Activated CD4-positive, alpha-beta T cell treated with anti-CD3 and anti-CD28 coated beads, Interleukin-2, amount 10 ng/mL, durations not matched to agents 24 days and 14 days (primary cell): Measurements from ENCODE around the gene APPBP2. TPM values are rescaled to one million over a fixed set of nuclear protein-coding genes. Genes with fewer than 3 reads are reported as not detected.
"Not testable (repeated sequence)": the region's sequence is repeated elsewhere in the genome, so short reads cannot be mapped to it uniquely, and the experiment has no call there.

Source experiments
- DNase-seq: peaks from one replicate; pipeline ENCODE4 v3.0.0; 2022
- H3K27ac Mint-ChIP-seq: one replicate; pipeline ENCODE4 v1.8.0; 2022; ENCODE audit warnings: mild to moderate bottlenecking, mixed read lengths
- H3K27me3 Mint-ChIP-seq: one replicate; pipeline ENCODE4 v1.8.0; 2022; ENCODE audit warnings: mixed read lengths
- H3K36me3 Mint-ChIP-seq: one replicate; pipeline ENCODE4 v1.8.0; 2022; ENCODE audit warnings: low read depth, mild to moderate bottlenecking, mixed read lengths
- H3K4me1 Mint-ChIP-seq: one replicate; pipeline ENCODE4 v1.8.0; 2021; ENCODE audit warnings: mixed read lengths
- H3K4me3 Mint-ChIP-seq: one replicate; pipeline ENCODE4 v1.8.0; 2022; ENCODE audit warnings: mild to moderate bottlenecking, moderate library complexity, mixed read lengths
- H3K9me3 Mint-ChIP-seq: one replicate; pipeline ENCODE4 v1.8.0; 2021; ENCODE audit warnings: mixed read lengths
- intact Hi-C: fragments of 100-400 bp; cut with micrococcal nuclease; formaldehyde crosslinking; loops from one replicate; pipeline ENCODE4 v1.15.1; 2023
- total RNA-seq: library from RNA; stranded (reverse); gene quantifications from 2 replicates; pipeline ENCODE4 v1.2.3, GENCODE V29; 2022

Gene APPBP2
- total RNA-seq, 1 donor from 2014 or later, result 25.1 TPM

GRCh38 chr17:60501589-60501988, 24.5 kb downstream of the APPBP2 start:
- Mint-ChIP-seq H3K4me1 (peaks cover 6% of the 10 kb centered on the region), H3K36me3 (peaks cover 22% of the 10 kb centered on the region), H3K27me3 (no peaks in the 10 kb centered on the region), H3K4me3 (no peak overlapping the region), H3K27ac (no peak overlapping the region), H3K9me3 (no peaks in the 10 kb centered on the region)
- no peak for DNase-seq
- intact Hi-C loops, result no loop called here

DNA sequence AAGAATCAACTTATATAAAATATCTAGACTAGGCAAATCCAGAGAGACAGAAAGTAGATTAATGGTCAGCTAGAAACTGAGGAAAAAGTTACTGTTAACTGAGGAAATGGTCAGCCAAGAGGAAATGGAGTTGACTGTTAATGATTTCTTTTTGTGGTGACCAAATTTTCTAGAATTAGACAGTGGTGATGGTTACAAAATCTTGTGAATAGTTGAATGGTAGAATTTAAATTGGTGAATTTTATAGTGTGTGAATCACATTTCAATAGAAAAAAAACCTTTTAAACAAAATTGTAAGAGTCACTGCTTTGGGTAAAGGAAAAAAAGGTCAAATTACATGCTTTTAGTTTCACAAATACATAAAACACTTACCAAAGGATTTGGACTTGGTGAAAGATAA, 30.0 kb downstream of the APPBP2 start:
- no peak for DNase-seq
- no peak overlapping the region for H3K4me3 Mint-ChIP-seq
- H3K4me1 Mint-ChIP-seq, result peaks cover 2% of the 10 kb centered on the region
- no peaks in the 10 kb centered on the region for H3K27me3 Mint-ChIP-seq
- H3K27ac Mint-ChIP-seq, result no peak overlapping the region
- peaks cover 5% of the 10 kb centered on the region for H3K9me3 Mint-ChIP-seq
- H3K36me3 Mint-ChIP-seq, result peaks cover 63% of the 10 kb centered on the region
- intact Hi-C loops, result no loop called here

DNA sequence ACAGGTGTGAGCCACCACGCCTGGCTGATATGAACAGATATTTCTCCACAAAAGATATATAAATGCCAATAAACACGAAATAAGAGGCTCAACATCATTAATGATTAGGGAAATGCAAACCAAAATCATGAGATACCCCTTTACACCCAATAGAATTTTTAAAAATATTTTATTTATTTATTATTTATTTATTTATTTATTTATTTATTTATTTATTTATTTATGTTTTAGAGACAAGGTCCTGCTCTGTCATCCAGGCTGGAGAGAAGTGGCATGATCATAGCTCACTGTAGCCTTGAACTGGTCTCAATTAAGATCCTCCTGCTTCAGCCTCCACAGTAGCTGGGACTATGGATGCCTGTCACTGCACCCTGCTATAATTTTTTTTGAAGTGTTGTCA, 30.8 kb downstream of the APPBP2 start:
- Mint-ChIP-seq H3K36me3 (peaks cover 71% of the 10 kb centered on the region), H3K27me3 (no peaks in the 10 kb centered on the region), H3K4me3 (no peak overlapping the region), H3K27ac (no peak overlapping the region), H3K4me1 (peaks cover 2% of the 10 kb centered on the region), H3K9me3 (peaks cover 10% of the 10 kb centered on the region)
- intact Hi-C loops, result no loop called here
- no peak for DNase-seq

DNA sequence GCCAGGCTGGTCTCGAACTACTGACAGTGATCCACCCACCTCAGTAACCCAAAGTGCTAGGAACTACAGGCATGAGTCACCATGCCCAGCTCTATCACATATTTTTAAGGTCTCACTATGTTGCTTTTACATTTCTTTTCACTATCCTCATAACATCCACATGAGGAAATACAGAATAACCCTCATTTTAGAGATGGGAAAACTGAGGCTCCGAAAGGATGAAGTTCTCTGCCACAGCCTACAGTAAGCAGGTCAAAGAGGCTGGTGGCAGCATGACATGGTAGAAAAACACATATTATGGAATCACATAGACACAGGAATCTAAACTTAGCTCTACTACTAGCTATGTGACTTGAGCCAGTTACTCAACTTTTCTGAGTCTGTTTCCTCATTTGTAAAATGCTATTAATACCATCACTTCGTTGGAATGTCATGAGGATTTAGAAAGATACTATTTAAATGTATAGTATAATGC, 32.2 kb downstream of the APPBP2 start:
- H3K36me3 Mint-ChIP-seq, result peaks cover 73% of the 10 kb centered on the region
- H3K4me3 Mint-ChIP-seq, result no peak overlapping the region
- intact Hi-C loops, result no loop called here
- peaks cover 13% of the 10 kb centered on the region for H3K9me3 Mint-ChIP-seq
- no peak for DNase-seq
- no peaks in the 10 kb centered on the region for H3K4me1 Mint-ChIP-seq
- H3K27me3 Mint-ChIP-seq, result no peaks in the 10 kb centered on the region
- H3K27ac Mint-ChIP-seq, result no peak overlapping the region

DNA sequence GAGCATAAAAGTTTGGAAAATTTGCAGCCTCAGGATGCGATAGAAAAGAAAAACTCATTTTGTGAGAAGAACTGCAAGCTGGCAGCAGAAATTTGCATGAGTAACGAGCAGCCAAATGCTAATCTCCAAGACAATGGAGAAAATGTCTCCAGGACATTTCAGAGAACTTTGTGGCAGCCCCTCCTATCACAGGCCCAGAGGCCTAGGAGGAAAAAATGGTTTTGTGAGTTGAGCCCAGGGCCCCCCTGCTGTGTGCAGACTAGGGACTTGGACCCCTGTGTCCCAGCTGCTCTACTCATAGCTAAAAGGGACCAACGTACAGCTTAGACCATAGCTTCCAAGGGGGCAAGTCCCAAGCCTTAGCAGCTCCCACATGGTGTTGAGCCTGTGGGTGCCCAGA, 34.3 kb downstream of the APPBP2 start:
- peaks cover 80% of the 10 kb centered on the region for H3K36me3 Mint-ChIP-seq
- H3K4me3 Mint-ChIP-seq, result no peak overlapping the region
- no peaks in the 10 kb centered on the region for H3K27me3 Mint-ChIP-seq
- peaks cover 23% of the 10 kb centered on the region for H3K9me3 Mint-ChIP-seq
- H3K27ac Mint-ChIP-seq, result no peak overlapping the region
- no peak for DNase-seq
- H3K4me1 Mint-ChIP-seq, result no peaks in the 10 kb centered on the region
- intact Hi-C loops, result no loop called here

GRCh38 chr17:60490594-60490993, 35.4 kb downstream of the APPBP2 start:
- H3K9me3 Mint-ChIP-seq, result peaks cover 32% of the 10 kb centered on the region
- H3K27me3 Mint-ChIP-seq, H3K27ac Mint-ChIP-seq: not testable (repeated sequence)

DNA sequence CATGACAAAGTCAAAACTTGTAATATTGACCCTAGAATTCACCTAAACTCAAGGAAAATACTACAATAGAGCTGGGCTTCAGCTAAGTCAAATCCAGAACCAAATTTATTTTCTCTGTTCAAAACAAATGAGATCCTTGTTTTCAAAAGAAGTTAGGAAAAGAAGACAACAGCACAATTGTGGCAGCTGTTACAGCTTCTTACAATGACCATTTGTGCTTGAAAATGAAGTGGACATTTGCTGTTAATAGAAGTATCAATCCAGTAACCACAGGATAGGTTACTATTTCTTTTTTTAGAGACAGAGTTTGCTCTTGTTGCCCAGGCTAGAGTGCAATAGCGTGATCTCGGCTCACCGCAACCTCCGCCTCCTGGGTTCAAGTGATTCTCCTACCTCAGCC, 44.4 kb downstream of the APPBP2 start:
- DNase-seq, result no peak
- Mint-ChIP-seq H3K27me3 (no peaks in the 10 kb centered on the region), H3K27ac (no peak overlapping the region), H3K36me3 (peaks cover 26% of the 10 kb centered on the region), H3K9me3 (peaks cover 17% of the 10 kb centered on the region), H3K4me3 (no peak overlapping the region), H3K4me1 (no peaks in the 10 kb centered on the region)
- intact Hi-C loops, result no loop called here

More at GRCh38 chr17:60490594-60490993, 35.4 kb downstream of the APPBP2 start:
- H3K4me1 Mint-ChIP-seq, DNase-seq, H3K4me3 Mint-ChIP-seq, intact Hi-C loops: not testable (repeated sequence)
- H3K36me3 Mint-ChIP-seq, result peaks cover 80% of the 10 kb centered on the region

GRCh38 chr17:60473788-60474187, 52.3 kb downstream of the APPBP2 start:
- no peak overlapping the region for H3K27ac Mint-ChIP-seq
- intact Hi-C loops, result no loop called here
- no peak for DNase-seq
- peaks cover 8% of the 10 kb centered on the region for H3K9me3 Mint-ChIP-seq
- H3K36me3 Mint-ChIP-seq, result peaks cover 37% of the 10 kb centered on the region
- no peak overlapping the region for H3K4me3 Mint-ChIP-seq
- H3K27me3 Mint-ChIP-seq, result no peaks in the 10 kb centered on the region
- peaks cover 5% of the 10 kb centered on the region for H3K4me1 Mint-ChIP-seq

GRCh38 chr17:60472449-60472848, 53.6 kb downstream of the APPBP2 start:
- Mint-ChIP-seq H3K36me3 (peaks cover 38% of the 10 kb centered on the region), H3K9me3 (peaks cover 8% of the 10 kb centered on the region), H3K4me3 (no peak overlapping the region), H3K27ac (no peak overlapping the region), H3K4me1 (peaks cover 5% of the 10 kb centered on the region), H3K27me3 (no peaks in the 10 kb centered on the region)
- intact Hi-C loops, result no loop called here
- DNase-seq, result no peak

DNA sequence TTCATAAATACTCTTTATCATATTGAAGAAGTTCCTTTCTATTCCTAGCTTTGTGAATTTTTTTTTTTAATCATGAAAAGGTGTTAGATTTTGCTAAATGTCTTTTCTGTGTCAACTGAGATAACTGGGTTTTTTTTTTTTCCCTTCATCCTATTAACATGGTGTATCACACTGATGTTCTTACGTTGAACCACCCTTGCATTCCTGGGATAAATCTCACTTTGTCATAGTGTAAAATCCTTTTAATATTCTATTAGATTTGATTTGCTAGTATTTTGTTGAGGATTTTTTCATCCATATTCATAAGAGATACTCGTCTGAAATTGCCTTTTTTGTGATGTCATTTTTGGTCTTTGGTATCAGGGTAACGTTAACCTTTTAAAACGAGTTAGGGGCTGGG, 54.6 kb downstream of the APPBP2 start:
- Mint-ChIP-seq H3K4me3 (no peak overlapping the region), H3K27me3 (no peaks in the 10 kb centered on the region), H3K9me3 (peaks cover 8% of the 10 kb centered on the region), H3K36me3 (peaks cover 35% of the 10 kb centered on the region), H3K4me1 (peaks cover 5% of the 10 kb centered on the region), H3K27ac (no peak overlapping the region)
- intact Hi-C loops, result no loop called here
- no peak for DNase-seq

DNA sequence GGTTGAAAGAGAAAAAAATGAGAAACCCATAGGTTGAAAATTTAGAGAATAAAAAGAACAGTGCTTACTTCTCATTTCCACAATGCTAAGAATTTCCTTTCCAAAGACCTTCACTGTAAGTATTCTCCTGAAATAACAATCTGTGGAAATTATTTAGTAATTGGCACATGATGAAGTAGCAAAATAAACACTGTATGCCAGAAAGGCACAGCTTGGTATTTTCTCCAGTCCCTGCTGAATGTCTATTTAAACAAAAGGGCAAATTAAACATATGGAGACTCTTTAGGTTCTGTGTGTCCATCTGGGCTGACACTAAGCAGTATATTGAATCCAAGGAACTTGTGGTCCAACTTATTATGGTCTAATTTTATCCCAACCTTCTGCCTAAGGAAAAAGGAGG, 57.7 kb downstream of the APPBP2 start:
- no peaks in the 10 kb centered on the region for H3K27me3 Mint-ChIP-seq
- no peak for DNase-seq
- peaks cover 5% of the 10 kb centered on the region for H3K4me1 Mint-ChIP-seq
- intact Hi-C loops, result no loop called here
- no peak overlapping the region for H3K4me3 Mint-ChIP-seq
- peaks cover 51% of the 10 kb centered on the region for H3K36me3 Mint-ChIP-seq
- no peak overlapping the region for H3K27ac Mint-ChIP-seq
- H3K9me3 Mint-ChIP-seq, result peaks cover 8% of the 10 kb centered on the region

- no peaks in the 10 kb centered on the region for H3K27me3 Mint-ChIP-seq
- H3K36me3 Mint-ChIP-seq, result peaks cover 33% of the 10 kb centered on the region
- no peak for DNase-seq
- H3K4me1 Mint-ChIP-seq, result no peaks in the 10 kb centered on the region
- intact Hi-C loops, result no loop called here
- no peak overlapping the region for H3K27ac Mint-ChIP-seq
- H3K9me3 Mint-ChIP-seq, result no peaks in the 10 kb centered on the region
- H3K4me3 Mint-ChIP-seq, result no peak overlapping the region
These were observed 61.7 kb downstream of the APPBP2 start for GRCh38 chr17:60464343-60464742.

- Mint-ChIP-seq H3K36me3 (peaks cover 40% of the 10 kb centered on the region), H3K27ac (no peak overlapping the region), H3K9me3 (no peaks in the 10 kb centered on the region), H3K4me3 (no peak overlapping the region), H3K4me1 (no peaks in the 10 kb centered on the region), H3K27me3 (no peaks in the 10 kb centered on the region)
- intact Hi-C loops, result no loop called here
- DNase-seq, result no peak
These were observed 62.7 kb downstream of the APPBP2 start for GRCh38 chr17:60463157-60463835.

DNA sequence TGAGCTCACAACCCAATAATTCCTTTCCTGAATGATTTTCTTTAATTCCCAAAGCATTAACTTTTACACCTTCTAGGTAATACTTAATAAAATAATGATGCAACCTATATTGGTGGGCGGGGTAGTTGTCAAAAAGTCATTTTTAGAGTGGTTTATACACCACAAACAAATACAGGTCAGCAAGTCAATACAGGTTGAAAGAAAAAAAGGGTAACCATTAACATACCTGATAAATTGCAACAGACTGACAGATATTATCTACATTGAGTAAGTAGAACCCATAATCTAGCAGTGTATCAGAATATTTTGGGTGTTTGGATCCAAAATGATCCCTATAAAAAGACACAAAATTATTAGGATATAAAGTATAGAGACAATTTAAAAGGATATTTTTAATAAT, 64.5 kb downstream of the APPBP2 start:
- Mint-ChIP-seq H3K4me1 (no peaks in the 10 kb centered on the region), H3K27ac (no peak overlapping the region), H3K27me3 (no peaks in the 10 kb centered on the region), H3K4me3 (no peak overlapping the region), H3K9me3 (peaks cover 5% of the 10 kb centered on the region), H3K36me3 (peaks cover 48% of the 10 kb centered on the region)
- intact Hi-C loops, result no loop called here
- no peak for DNase-seq

GRCh38 chr17:60457148-60457547, 68.9 kb downstream of the APPBP2 start:
- Mint-ChIP-seq H3K9me3 (peaks cover 5% of the 10 kb centered on the region), H3K27ac (no peak overlapping the region), H3K4me3 (no peak overlapping the region), H3K36me3 (peaks cover 43% of the 10 kb centered on the region), H3K4me1 (no peaks in the 10 kb centered on the region), H3K27me3 (no peaks in the 10 kb centered on the region)
- no peak for DNase-seq
- intact Hi-C loops, result no loop called here
